Urinary bladder (tissue), 4 donors: ENCODE results near the gene SH2B3. TPM values are rescaled to one million over a fixed set of nuclear protein-coding genes. Genes with fewer than 3 reads are reported as not detected.
A peak's percentile ranks its signal among the peaks of the same experiment; 100 is the strongest.

ENCODE experiments used
- DNase-seq: peaks from one replicate; pipeline ENCODE4 v3.0.0-alpha.2; 2015; ENCODE audit errors: extremely low spot score
- H3K27ac ChIP-seq: one replicate; pipeline ENCODE4 v1.5.1; 2013; ENCODE audit warnings: low read depth, mild to moderate bottlenecking, moderate library complexity
- H3K36me3 ChIP-seq: one replicate; pipeline ENCODE4 v1.6.1; 2013; ENCODE audit warnings: mild to moderate bottlenecking, moderate library complexity; ENCODE audit not compliant: insufficient read depth
- H3K4me1 ChIP-seq: one replicate; pipeline ENCODE4 v1.6.1; 2013; ENCODE audit warnings: mild to moderate bottlenecking, moderate library complexity; ENCODE audit not compliant: insufficient read depth
- H3K4me3 ChIP-seq: one replicate; pipeline ENCODE4 v1.5.1; 2013; ENCODE audit warnings: low read depth, low read length
- WGBS: extraction: QIAGEN DNeasy Blood & Tissue Kit; methylation state at CpG from one replicate; pipeline ENCODE4 v1.1.7; 2013; 5-methylcytosine and 5-hydroxymethylcytosine counted together
- polyA plus RNA-seq: library from polyadenylated mRNA; stranded (reverse); fragments of 200-250 nt; gene quantifications from one replicate; pipeline ENCODE4 v1.2.3, GENCODE V29; 2013
- total RNA-seq: library from RNA; depleted of rRNA; stranded (reverse); fragments of >200 nt; gene quantifications from one replicate; pipeline ENCODE4 v1.2.3, GENCODE V29; 2014
- donor health status: healthy with polysubstance abuse.
- donor health status: healthy.

The SH2B3 gene
- total and polyA plus RNA-seq, 2 donors = 12.8 to 15.3 TPM

- Histone ChIP-seq H3K4me3 (no peak overlapping the region), H3K27ac (peak overlapping the region; percentile 71), H3K4me1 (peaks cover 2% of the 10 kb centered on the region), H3K36me3 (no peaks in the 10 kb centered on the region)
- no peak for DNase-seq
- 18% methylated on average over 18 of the region's 18 CpGs for WGBS
These were observed 29.1 kb downstream of the SH2B3 start for GRCh38 chr12:111434680-111435338.

- Histone ChIP-seq H3K36me3 (no peaks in the 10 kb centered on the region), H3K4me1 (peaks cover under 1% of the 10 kb centered on the region), H3K4me3 (no peak overlapping the region), H3K27ac (no peak overlapping the region)
- no peak for DNase-seq
- WGBS = 80% methylated on average over 16 of the region's 16 CpGs
These were observed 30.0 kb downstream of the SH2B3 start for GRCh38 chr12:111435661-111436201.

- no peaks in the 10 kb centered on the region for H3K4me1 ChIP-seq
- DNase-seq = no peak
- no peak overlapping the region for H3K4me3 ChIP-seq
- WGBS = 86% methylated on average over 7 of the region's 7 CpGs
- no peak overlapping the region for H3K27ac ChIP-seq
- H3K36me3 ChIP-seq = no peaks in the 10 kb centered on the region
These were observed 30.5 kb downstream of the SH2B3 start for GRCh38 chr12:111436266-111436665.

- Histone ChIP-seq H3K27ac (no peak overlapping the region), H3K36me3 (no peaks in the 10 kb centered on the region), H3K4me1 (no peaks in the 10 kb centered on the region), H3K4me3 (no peak overlapping the region)
- DNase-seq = no peak
- WGBS = 67% methylated on average over 4 of the region's 4 CpGs
These were observed 31.1 kb downstream of the SH2B3 start for GRCh38 chr12:111436811-111437210.

- H3K27ac ChIP-seq = no peak overlapping the region
- H3K4me3 ChIP-seq = no peak overlapping the region
- no peak for DNase-seq
- 70% methylated on average over 8 of the region's 8 CpGs for WGBS
- H3K4me1 ChIP-seq = no peaks in the 10 kb centered on the region
- no peaks in the 10 kb centered on the region for H3K36me3 ChIP-seq
These were observed 32.2 kb downstream of the SH2B3 start for GRCh38 chr12:111437816-111438454.

GRCh38 chr12:111438481-111438880, 32.8 kb downstream of the SH2B3 start:
- Histone ChIP-seq H3K36me3 (no peaks in the 10 kb centered on the region), H3K4me3 (no peak overlapping the region), H3K27ac (no peak overlapping the region), H3K4me1 (no peaks in the 10 kb centered on the region)
- WGBS = 43% methylated on average over 9 of the region's 9 CpGs
- no peak for DNase-seq

- no peak for DNase-seq
- Histone ChIP-seq H3K4me1 (no peaks in the 10 kb centered on the region), H3K4me3 (no peak overlapping the region), H3K27ac (no peak overlapping the region), H3K36me3 (no peaks in the 10 kb centered on the region)
- 77% methylated on average over 5 of the region's 5 CpGs for WGBS
These were observed 34.0 kb downstream of the SH2B3 start for GRCh38 chr12:111439657-111440151.

- Histone ChIP-seq H3K4me3 (no peak overlapping the region), H3K27ac (no peak overlapping the region), H3K36me3 (no peaks in the 10 kb centered on the region), H3K4me1 (no peaks in the 10 kb centered on the region)
- 74% methylated on average over 8 of the region's 8 CpGs for WGBS
- DNase-seq = no peak
These were observed 34.4 kb downstream of the SH2B3 start for GRCh38 chr12:111440152-111440551.

- H3K36me3 ChIP-seq = no peaks in the 10 kb centered on the region
- no peak overlapping the region for H3K4me3 ChIP-seq
- H3K27ac ChIP-seq = no peak overlapping the region
- H3K4me1 ChIP-seq = no peaks in the 10 kb centered on the region
- DNase-seq = no peak
- 70% methylated on average over 3 of the region's 3 CpGs for WGBS
These were observed 34.9 kb downstream of the SH2B3 start for GRCh38 chr12:111440631-111441030.

GRCh38 chr12:111441107-111441928, 35.6 kb downstream of the SH2B3 start:
- no peak overlapping the region for H3K27ac ChIP-seq
- H3K36me3 ChIP-seq = no peaks in the 10 kb centered on the region

GRCh38 chr12:111442301-111443045, 36.8 kb downstream of the SH2B3 start:
- Histone ChIP-seq H3K27ac (no peak overlapping the region), H3K4me3 (no peak overlapping the region), H3K4me1 (no peaks in the 10 kb centered on the region), H3K36me3 (peaks cover 1% of the 10 kb centered on the region)
- no peak for DNase-seq
- 81% methylated on average over 10 of the region's 10 CpGs for WGBS

More at GRCh38 chr12:111441107-111441928, 35.6 kb downstream of the SH2B3 start:
- no peak for DNase-seq
- no peaks in the 10 kb centered on the region for H3K4me1 ChIP-seq
- 87% methylated on average over 7 of the region's 7 CpGs for WGBS
- no peak overlapping the region for H3K4me3 ChIP-seq

- Histone ChIP-seq H3K4me3 (no peak overlapping the region), H3K27ac (no peak overlapping the region), H3K4me1 (no peaks in the 10 kb centered on the region), H3K36me3 (peaks cover 1% of the 10 kb centered on the region)
- 89% methylated on average over 7 of the region's 7 CpGs for WGBS
- DNase-seq = no peak
These were observed 37.4 kb downstream of the SH2B3 start for GRCh38 chr12:111443086-111443485.

GRCh38 chr12:111443586-111443985, 37.9 kb downstream of the SH2B3 start:
- no peak overlapping the region for H3K4me3 ChIP-seq
- H3K36me3 ChIP-seq = peaks cover 1% of the 10 kb centered on the region
- no peak overlapping the region for H3K27ac ChIP-seq
- H3K4me1 ChIP-seq = no peaks in the 10 kb centered on the region
- 84% methylated on average over 7 of the region's 7 CpGs for WGBS
- DNase-seq = no peak
